Measurements from ENCODE around the gene DTL. TPM values are rescaled to one million over a fixed set of nuclear protein-coding genes. Genes with fewer than 3 reads are reported as not detected.

The DTL gene
- total and polyA plus RNA-seq, 2 of the 13 experiments (the other 11 are each of a cell fraction or from before 2014, with no cell fraction given) = 10.4 to 32.8 TPM

- H3K9ac ChIP-seq (ENCODE audit: insufficient read depth, low read depth, low read length) = no peak overlapping the region
- H3K4me1 ChIP-seq (ENCODE audit: insufficient read depth, low read length) = peaks cover 78% of the 10 kb centered on the region
- in situ Hi-C loops (cut with HindIII; ENCODE audit: extremely low pct_ligation_motif_present, low pct_unique_long_range_greater_than_20kb) = no loop called here
- no TSS peak for BruUV-seq (replicated peaks)
- no peak for ATAC-seq
- intact Hi-C loops (cut with micrococcal nuclease; ENCODE audit: unreplicated experiment) = no loop called here
- peak overlapping the region; percentile 39 for H3K27ac ChIP-seq (ENCODE audit: extremely low read length, insufficient read depth, low read length)
- H3K36me3 ChIP-seq (replicated peaks in 1 of 2; ENCODE audit: control insufficient read depth in 1 of 2, insufficient read depth in 2 of 2, low read length in 2 of 2) = 0 out of 5 replicates have a peak, but pooled peaks cover 0 to 1% of the 10 kb centered on the region in 2 experiments
- no peak overlapping the region for H2AFZ ChIP-seq (ENCODE audit: low read length)
- peaks cover 85% of the 10 kb centered on the region for H3K79me2 ChIP-seq (ENCODE audit: insufficient read depth, low read length)
- H3K9me3 ChIP-seq (ENCODE audit: low read length) = no peaks in the 10 kb centered on the region
- peak overlapping the region; percentile 54 for H3K4me2 ChIP-seq (ENCODE audit: low read depth, low read length)
- 96% methylated on average over 1 of the region's 1 CpG for WGBS (ENCODE audit: low lambda C conversion rate)
- no peak overlapping the region; a peak in 1 of 6 replicates for H3K4me3 ChIP-seq (replicated peaks in 1 of 3; ENCODE audit: insufficient read depth in 1 of 3, low read depth in 2 of 3, low read length in 3 of 3)
- H4K20me1 ChIP-seq (ENCODE audit: insufficient read depth, low read length) = peaks cover 3% of the 10 kb centered on the region; the same call in 1 of the 2 replicates
- POLR2A ChIA-PET = no interaction called here
- H3K27me3 ChIP-seq (ENCODE audit: control insufficient read depth in 1 of 2, insufficient read depth in 2 of 2, low read length in 2 of 2) = no peaks in the 10 kb centered on the region; a peak in 1 of 5 replicates
- FAIRE-seq = peak; percentile 70
- CTCF ChIA-PET (ENCODE audit: low intra/inter-chr PET ratio, low total read pairs) = no interaction called here
- DNase-seq (ENCODE audit: low spot score) = peak; percentile 83
- TF ChIP-seq GMEB1 (CRISPR knock-in tag; IDR thresholded peaks at IDR 0.05; ENCODE audit: borderline replicate concordance) (no peak), ZSCAN31 (CRISPR knock-in tag; IDR thresholded peaks at IDR 0.05; ENCODE audit: low read depth) (no peak), ZNF550 (CRISPR knock-in tag; IDR thresholded peaks at IDR 0.05; ENCODE audit: borderline replicate concordance) (no peak), NFE2L1 (CRISPR knock-in tag; IDR thresholded peaks at IDR 0.05; ENCODE audit: borderline replicate concordance) (no peak), TRIM22 (IDR thresholded peaks at IDR 0.05) (no peak), ZNF749 (CRISPR knock-in tag; IDR thresholded peaks at IDR 0.05; ENCODE audit: borderline replicate concordance) (no peak), ZFP91 (CRISPR knock-in tag; IDR thresholded peaks at IDR 0.05; ENCODE audit: borderline replicate concordance) (no peak), ZBTB10 (CRISPR knock-in tag; IDR thresholded peaks at IDR 0.05; ENCODE audit: borderline replicate concordance) (no peak), BHLHE40 (IDR thresholded peaks at IDR 0.05; ENCODE audit: low read length) (no peak), KAT8 (CRISPR knock-in tag; IDR thresholded peaks at IDR 0.05) (0 out of 2 replicates have a peak, but pooled peaks have one; percentile 22), ZNF274 (CRISPR knock-in tag; IDR thresholded peaks at IDR 0.05) (no peak), ZNF329 (CRISPR knock-in tag; IDR thresholded peaks at IDR 0.05; ENCODE audit: low read depth) (no peak), TOPORS (CRISPR knock-in tag; IDR thresholded peaks at IDR 0.05) (no peak), HIC2 (CRISPR knock-in tag; IDR thresholded peaks at IDR 0.05; ENCODE audit: low read depth) (no peak), ETV6 (CRISPR knock-in tag; conservative IDR thresholded peaks at IDR 0.05) (no peak)
These were observed 4.5 kb upstream of the DTL start for GRCh38 chr1:212030936-212031528.

Data from HepG2 (cell line).